Esophagus mucosa (tissue), 1 donor: Measurements from ENCODE around the gene OS9. TPM values are rescaled to one million over a fixed set of nuclear protein-coding genes. Genes with fewer than 3 reads are reported as not detected.
"Not testable (repeated sequence)": the region's sequence is repeated elsewhere in the genome, so short reads cannot be mapped to it uniquely, and the experiment has no call there.

Experiments
- ATAC-seq: fragments of 200-7000 bp; cut with Tn5 transposase; one replicate; pipeline ENCODE4 v1.9.1; 2020
- total RNA-seq: library from RNA; stranded (reverse); gene quantifications from one replicate; pipeline ENCODE4 v1.2.4, GENCODE V29; 2023
- donor health status: DM: yes; HTN: yes; CAD: no.

The OS9 gene
- total RNA-seq, 1 donor from 2014 or later, result 156 TPM

DNA sequence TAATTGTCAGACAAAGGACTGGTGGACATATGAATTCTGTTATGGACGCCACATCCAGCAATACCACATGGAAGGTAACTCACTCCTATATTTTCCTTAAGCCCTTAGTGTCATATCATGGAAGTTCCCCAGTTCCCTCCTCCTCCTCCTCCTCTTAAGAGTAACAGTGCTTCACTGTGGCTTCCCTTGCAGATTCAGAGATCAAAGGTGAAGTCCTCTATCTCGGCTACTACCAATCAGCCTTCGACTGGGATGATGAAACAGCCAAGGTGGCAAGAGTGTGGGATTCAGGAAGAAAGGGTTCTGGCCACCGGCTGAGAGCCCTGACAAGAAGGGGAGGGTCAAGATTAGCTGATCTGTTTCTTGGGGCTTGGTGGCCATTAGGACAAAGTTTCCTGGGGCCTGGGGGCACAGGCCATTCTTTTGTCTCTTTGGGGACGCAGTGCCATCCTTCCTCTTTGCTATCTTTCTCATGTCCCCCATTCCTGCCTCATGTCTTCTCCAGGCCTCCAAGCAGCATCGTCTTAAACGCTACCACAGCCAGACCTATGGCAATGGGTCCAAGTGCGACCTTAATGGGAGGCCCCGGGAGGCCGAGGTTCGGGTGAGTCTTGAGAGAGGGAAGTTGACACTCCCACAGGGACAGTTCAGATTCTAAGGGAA is 2.0 kb downstream of the OS9 start:
- ATAC-seq, result no peak

DNA sequence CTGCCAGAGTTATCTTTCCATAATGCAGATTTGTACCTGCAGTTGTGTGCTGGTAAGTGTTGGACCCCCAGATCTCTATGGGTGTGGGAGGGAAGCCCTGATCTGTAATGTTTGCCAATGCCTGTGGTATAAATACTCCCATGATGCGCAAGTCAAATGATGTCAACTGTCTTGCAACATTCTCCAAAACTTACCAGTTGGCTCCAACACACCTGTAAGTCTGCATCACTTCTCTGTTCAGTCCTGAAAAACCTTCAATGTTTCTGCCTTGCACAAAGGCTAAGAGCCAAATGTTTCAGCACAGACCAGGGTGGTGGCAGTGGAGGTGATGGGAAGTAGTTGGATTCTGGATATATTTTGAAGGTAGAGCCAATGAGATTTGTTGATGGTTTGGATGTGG is 3.1 kb downstream of the OS9 start:
- no peak for ATAC-seq

DNA sequence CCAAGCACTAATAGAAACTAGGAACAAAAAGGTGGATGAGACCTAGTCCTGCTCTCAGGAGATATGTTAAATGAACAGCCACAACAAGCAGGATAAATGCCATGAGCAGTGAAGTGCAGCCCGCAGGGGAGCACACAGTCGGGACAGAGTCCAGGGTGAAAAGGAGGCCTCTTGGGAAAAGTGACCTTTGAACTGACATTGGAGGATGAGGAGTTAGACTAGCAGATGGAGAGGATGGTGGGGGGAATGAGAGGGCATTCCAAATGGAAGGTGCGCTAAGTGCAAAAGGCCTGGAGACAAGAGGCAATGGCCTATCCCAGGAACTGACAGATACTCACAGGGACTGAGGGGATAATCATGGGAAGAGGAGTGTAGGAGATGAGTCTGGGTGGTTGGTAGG is 4.5 kb downstream of the OS9 start:
- ATAC-seq, result no peak

DNA sequence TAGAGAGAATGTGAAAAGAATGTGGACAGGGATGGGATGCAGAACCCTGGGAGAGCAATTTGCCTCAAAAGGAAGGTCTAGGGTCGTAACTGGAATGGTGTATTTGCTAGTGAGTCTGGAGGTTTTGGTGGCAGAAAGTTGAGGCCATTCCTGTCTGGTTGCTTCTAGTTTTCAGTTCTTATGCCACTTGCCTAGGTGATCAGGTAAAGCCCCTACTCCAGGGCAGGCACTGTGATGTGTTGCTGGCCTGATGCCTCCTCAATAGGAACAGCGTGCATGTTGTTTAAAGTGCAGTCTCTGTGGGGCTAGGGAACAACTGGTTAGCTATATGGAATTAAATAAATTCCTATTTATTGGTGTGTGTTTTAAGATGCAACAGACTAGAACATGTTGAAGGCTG is 6.4 kb downstream of the OS9 start:
- ATAC-seq, result no peak

DNA sequence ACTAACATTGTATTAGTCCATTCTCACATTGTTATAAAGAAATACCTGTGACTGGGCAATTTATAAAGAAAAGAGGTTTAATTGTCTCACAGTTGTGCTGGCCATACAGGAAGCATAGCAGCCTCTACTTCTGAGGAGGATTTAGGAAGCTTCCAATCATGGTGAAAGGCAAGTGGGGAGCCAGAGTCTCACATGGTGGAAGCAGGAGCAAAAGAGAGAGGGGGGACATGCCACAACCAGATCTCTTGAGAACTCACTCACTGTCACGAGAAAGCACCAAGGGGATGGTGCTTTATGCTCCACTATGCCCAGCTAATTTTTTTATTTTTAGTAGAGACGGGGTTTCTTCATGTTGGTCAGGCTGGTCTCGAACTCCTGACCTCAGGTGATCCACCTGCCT is 13.3 kb downstream of the OS9 start:
- ATAC-seq, result no peak

DNA sequence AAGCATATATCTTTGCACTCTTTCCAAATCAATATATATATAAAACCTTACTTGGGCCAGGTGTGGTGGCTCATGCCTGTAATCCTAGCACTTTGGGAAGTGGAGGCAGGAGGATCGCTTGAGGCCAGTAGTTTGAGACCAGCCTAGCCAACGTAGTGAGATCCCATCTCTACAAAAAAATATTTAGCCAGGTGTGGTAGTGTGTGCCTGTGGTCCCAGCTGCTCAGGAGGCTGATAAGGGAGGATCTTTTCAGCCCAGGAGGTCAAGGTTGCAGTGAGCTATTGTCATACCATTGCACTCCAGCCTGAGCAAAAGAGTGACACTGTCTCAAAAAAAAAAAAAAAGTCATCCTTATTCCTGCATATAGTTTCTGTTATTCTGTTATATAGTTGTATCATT is 14.4 kb downstream of the OS9 start:
- ATAC-seq, result no peak

DNA sequence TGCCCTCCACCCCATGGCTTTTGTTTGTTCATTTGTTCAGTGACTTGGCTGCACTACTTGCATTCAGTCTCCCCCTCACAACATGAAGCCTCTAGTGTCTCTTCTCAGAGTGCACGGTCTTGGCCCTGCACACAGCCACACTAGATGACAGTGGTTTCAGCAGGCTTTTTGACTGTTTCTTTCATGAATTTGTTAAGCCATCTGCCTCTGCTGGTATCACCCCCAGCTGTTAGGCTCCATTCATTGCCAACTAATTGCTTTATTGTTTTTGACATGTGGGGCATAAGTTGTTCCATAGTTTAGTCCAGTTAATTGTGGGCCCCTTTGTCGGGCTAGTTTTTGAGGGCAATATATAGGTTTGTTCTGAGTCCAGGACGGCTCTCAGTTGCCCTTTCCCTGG is 18.8 kb downstream of the OS9 start:
- ATAC-seq, result no peak

DNA sequence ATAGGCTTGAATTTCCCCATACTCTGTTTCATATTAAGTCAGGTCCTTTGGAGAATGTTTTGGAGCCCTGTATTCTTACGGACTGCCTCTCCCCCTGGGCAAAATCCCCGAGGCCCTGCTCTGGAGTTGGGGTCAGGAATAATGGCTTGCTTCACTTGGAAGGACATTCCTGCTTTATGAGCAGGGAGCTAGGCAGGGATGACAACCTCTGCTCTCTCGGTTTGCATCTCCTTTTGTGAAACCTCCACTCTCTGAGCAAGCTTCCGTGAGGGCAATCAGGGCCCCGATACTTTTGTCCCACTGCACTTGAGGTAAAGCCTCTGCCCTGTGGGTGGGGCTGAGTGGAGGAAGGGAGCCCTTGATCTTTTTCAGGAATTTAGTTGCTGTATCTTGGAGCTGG is 19.3 kb downstream of the OS9 start:
- no peak for ATAC-seq

DNA sequence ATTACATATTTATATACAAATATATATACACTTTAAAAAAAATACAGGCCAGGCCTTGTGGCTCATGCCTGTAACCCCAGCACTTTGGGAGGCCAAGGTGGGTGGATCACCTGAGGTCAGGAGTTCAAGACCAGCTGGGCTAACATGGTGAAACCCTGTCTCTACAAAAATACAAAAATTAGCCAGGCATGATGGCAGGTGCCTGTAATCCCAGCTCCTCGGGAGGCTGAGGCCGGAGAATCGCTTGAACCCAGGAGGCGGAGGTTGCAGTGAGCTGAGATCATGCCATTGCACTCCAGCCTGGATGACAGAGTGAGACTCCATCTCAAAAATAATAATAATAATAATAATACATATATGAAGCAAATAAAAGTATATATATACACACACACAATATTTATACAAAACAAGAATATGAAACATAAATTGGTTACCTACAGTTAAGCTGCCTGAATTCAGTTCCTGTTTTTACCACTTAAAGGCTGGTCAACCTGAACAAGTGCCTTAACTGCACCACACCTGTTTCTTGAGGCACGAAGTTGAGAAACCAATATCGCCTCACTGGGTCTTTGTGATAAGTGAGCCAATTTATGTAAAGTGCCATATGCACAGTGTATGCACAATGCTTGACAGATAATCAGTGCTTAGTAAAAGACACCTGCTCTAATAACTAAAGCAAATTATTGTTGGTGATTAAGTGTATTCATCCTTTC is 21.3 kb downstream of the OS9 start:
- ATAC-seq, result not testable (repeated sequence)

DNA sequence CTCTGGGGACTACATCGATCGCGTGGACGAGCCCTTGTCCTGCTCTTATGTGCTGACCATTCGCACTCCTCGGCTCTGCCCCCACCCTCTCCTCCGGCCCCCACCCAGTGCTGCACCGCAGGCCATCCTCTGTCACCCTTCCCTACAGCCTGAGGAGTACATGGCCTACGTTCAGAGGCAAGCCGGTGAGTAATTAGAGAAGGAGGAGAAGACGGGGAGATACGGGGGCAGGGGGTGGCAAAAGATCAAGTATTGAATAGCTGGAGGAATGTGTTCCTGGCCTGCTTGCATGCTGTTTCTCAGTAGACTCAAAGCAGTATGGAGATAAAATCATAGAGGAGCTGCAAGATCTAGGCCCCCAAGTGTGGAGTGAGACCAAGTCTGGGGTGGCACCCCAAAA is 21.9 kb downstream of the OS9 start:
- no peak for ATAC-seq

DNA sequence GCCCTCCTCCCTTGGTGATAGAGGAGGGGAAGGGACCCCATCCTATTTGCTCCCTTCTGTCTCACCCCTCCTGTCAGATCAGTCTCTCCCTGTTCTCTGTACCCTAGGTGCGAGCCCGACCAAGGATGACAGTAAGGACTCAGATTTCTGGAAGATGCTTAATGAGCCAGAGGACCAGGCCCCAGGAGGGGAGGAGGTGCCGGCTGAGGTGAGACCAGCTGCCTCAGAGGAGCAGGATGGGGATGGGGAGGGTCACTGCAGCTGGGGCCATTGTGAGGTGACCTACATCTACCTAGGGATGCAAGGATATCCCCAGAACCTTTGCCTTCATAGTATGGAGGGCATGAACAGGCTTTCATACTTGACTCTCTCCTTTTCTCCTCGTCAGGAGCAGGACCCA is 22.4 kb downstream of the OS9 start:
- ATAC-seq, result no peak

DNA sequence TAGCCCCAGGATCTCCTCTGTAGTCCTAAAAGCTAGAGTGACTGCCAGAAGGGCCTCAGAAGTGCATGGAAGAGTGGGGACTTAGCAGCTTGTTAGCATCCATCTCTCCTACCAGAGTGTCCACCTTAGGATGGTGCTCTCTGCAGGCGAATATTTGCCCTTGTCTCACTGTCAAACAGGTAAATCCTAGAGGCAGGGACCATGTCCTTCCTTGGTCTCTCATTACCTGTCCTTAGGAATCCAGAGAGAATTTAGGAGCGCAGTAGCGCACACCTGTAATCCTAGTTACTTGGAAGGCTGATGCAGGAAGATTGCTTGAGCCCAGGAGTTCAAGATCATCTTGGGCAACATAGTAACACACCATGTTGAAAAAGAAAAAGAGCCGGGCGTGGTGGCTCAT is 23.2 kb downstream of the OS9 start:
- no peak for ATAC-seq

DNA sequence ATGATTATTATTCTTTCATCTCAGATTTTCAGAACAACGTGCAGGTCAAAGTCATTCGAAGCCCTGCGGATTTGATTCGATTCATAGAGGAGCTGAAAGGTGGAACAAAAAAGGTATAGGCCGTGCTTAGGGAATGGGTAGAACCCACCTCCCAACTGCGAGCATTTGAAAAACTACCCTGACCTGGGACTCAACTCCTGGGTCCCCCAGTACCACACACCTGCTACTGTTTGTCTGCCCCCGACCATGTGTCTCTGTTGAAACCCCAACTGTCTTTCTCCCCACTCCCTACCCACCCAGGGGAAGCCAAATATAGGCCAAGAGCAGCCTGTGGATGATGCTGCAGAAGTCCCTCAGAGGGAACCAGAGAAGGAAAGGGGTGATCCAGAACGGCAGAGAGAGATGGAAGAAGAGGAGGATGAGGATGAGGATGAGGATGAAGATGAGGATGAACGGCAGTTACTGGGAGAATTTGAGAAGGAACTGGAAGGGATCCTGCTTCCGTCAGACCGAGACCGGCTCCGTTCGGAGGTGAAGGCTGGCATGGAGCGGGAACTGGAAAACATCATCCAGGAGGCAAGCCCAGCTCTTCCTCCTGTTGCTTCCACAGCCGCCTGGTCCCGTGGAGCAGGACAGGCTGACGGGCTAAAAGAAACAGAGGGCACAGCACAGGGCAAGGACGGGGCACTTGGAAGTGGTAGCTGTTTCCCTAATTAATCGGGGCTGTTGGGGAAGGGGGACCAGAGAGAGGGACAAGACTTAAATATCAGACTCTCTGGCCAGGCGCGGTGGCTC is 24.1 kb downstream of the OS9 start:
- no peak for ATAC-seq

DNA sequence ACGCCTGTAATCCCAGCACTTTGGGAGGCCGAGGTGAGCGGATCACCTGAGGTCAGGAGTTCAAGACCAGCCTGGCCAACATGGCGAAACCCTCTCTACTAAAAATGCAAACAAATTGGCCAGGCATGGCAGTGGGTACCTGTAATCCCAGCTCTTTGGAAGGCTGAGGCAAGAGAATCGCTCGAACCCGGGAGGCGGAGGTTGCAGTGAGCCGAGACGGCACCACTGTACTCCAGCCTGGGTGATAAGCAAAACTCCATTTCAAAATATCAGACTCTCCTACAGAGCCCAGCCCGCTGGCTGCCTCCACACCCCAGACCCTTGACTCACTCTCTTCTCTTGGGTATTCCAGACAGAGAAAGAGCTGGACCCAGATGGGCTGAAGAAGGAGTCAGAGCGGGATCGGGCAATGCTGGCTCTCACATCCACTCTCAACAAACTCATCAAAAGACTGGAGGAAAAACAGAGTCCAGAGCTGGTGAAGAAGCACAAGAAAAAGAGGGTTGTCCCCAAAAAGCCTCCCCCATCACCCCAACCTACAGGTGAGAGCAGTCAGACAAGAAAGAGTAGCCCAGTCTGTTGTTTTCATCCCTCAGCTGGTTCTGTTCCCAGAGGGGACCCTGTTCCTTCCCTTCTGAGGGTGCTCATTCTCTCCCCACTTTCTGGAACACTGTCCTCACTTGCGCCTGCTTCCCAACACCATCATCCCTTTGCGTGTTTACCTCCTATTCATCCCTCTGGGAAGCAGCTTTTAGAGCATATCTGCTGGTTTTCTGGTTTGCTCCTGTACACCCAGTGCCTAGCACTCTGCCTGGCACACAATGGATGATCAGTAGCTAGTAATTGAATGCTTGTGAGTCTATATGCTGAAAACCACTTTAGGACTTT is 25.0 kb downstream of the OS9 start:
- no peak for ATAC-seq

DNA sequence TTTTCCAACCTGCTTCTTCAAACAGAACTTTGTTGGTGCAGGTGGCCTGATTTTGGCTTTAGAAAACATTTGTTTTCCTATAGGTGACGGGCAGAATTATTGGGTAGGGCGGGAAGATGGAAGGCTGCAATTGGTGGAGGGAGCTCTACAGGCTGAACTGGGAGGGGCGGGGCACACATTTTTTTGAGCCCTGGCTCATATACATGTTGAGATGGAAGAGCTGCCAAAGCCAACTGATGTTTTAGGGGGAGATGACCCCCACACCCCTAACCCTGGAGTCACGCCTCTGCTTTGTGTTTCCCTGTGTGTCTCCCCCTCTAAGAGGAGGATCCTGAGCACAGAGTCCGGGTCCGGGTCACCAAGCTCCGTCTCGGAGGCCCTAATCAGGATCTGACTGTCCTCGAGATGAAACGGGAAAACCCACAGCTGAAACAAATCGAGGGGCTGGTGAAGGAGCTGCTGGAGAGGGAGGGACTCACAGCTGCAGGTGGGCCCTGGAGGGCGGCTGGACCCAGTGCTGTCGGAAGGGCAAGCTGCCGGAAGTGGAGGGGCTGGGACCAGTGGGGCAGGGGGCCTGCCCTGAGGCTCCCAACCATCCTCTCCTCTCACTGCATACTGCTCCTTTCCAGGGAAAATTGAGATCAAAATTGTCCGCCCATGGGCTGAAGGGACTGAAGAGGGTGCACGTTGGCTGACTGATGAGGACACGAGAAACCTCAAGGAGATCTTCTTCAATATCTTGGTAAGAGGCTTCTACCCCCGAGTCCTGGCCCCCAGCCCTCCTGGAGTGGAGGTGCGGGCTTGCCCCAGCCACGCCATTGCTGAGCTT is 26.1 kb downstream of the OS9 start:
- no peak for ATAC-seq

DNA sequence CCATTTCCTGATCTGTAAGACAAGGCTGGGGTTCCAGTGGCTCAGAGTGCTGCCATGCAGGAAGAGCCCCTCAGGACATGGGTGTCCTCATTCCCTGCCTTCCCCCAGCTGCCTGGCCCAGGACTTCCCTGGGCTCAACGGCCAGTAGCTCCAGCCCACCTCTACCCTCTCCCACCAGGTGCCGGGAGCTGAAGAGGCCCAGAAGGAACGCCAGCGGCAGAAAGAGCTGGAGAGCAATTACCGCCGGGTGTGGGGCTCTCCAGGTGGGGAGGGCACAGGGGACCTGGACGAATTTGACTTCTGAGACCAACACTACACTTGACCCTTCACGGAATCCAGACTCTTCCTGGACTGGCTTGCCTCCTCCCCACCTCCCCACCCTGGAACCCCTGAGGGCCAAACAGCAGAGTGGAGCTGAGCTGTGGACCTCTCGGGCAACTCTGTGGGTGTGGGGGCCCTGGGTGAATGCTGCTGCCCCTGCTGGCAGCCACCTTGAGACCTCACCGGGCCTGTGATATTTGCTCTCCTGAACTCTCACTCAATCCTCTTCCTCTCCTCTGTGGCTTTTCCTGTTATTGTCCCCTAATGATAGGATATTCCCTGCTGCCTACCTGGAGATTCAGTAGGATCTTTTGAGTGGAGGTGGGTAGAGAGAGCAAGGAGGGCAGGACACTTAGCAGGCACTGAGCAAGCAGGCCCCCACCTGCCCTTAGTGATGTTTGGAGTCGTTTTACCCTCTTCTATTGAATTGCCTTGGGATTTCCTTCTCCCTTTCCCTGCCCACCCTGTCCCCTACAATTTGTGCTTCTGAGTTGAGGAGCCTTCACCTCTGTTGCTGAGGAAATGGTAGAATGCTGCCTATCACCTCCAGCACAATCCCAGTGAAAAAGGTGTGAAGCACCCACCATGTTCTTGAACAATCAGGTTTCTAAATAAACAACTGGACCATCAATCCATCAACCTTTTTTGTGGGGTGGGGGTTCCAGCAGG is 27.0 kb downstream of the OS9 start:
- ATAC-seq, result no peak

DNA sequence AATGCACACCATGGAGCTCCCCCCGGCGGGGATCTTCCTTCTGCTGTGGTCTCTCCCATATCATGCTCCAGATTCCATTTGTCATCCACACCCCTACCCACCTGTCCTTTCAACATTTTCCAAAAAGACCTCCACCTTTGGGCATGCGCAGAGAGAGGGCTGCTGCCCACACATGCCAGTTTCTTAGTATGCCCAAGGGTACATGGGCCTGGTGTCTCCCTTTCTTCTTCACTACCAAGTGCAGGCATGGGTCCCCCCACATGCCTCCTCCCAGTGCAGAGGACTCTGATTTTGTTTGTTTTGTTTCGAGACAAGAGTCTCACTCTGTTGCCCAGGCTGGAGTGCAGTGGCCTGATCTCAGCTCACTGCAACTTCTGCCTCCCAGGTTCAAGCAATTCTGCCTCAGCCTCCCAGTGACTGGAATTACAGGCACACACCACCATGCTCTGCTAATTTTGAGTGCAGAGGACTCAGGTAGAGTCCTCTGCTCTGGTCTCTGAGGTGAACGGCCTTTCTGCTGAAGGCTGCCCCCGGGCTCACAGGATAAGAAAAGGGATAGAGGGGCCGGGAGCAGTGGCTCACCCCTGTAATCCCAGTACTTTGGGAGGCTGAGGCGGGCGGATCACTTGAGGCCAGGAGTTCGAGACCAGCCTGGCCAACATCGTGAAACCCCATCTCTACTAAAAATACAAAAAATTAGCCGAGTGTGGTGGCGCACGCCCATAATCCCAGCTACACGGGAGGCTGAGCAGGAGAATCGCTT is 28.1 kb downstream of the OS9 start:
- ATAC-seq, result not testable (repeated sequence)

DNA sequence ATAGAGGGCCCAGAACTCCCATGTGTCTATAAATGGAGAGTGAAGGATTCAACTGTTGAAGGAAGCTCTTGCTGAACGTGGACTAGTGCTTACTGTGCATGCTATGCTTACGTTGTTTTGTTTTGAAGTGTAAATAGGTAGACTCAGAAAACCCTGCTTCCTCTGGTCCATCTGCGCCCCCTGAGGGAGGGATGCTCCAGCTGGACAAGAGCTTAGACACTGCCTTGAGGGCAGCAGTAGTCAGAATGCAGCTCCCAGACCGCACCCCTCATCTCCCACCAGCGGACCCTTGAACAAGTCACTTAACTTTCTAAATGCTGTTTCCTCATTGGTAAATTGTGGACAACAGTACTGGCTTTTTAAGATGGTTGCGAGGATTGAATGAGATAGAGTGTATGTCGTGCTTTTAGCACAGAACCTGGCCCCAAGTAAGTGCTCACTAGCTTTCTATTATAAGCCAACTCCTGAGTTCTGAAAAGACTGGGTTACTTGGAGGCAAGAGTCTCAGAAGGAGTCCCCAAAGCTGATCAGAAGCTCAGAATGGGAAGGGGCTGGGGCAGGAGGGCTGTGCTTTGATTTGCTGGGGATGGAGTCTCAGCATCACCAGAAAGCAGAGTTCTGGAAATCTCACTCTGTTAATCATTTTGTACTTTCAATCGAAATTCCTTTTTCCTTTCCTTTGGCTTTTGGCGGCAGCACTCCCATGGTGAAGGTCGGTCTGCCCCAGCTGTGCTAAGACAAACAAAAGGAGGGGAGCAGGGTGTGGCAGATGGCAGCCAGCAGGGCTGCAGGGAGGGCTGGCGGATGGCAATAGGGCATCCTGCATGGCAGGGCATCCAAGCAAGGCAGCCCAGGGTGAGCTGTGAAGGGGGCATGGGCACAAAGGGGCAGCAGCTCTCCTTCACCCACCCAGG is 29.0 kb downstream of the OS9 start:
- ATAC-seq, result no peak

DNA sequence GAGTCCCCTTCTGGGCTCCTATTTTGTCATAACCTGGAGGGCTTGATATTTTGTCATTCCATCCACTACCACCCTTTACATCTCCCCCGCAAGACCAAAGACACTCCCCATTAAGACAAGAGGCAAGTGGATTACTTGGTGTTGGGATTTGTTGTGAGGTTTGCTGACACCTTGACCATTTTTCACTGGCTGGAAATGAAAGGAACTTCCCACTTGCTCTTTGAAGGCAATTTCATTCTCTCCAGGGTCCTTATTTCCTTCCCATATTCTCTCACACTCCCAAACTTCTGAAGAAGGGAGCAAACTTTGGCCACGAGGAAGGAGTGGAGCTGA is 29.7 kb downstream of the OS9 start:
- ATAC-seq, result no peak
